ENCODE results near the gene KCND1.
A peak's percentile ranks its signal among the peaks of the same experiment; 100 is the strongest.

The KCND1 gene

DNA sequence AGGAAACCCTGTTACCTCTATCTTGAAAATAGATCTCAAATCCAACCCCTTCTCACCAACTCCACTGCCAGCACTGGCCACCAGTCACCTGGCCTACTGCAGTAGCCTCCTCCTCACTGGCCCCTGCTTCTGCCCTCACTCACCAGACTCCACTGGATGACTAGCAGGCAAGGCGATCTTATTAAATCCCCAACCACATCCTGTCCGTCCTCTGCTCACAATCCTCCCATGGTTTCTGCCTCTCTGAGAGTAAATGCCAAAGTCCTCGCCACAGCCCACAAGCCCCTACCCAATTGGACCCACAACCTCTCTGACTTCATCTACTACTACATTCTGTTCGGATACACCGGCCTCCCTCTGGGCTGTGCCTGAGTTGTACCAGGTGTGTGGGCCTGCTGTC, 47.4 kb downstream of the KCND1 start:
- Histone ChIP-seq H3K27ac (ENCODE audit: low read depth in 2 of 2, low read length in 2 of 2) (no peak overlapping the region), H3K4me1 (ENCODE audit: control insufficient read depth in 2 of 2, insufficient read depth in 2 of 2, low read length in 2 of 2) (peaks cover 0 to 4% of the 10 kb centered on the region in 2 donors), H3K9me3 (ENCODE audit: control insufficient read depth in 2 of 2, low read length in 2 of 2) (no peaks in the 10 kb centered on the region), H3K9ac (ENCODE audit: low read depth in 1 of 2, low read length in 2 of 2) (no peak overlapping the region), H3K36me3 (ENCODE audit: control insufficient read depth in 2 of 2, insufficient read depth in 2 of 2, low read length in 2 of 2) (peaks cover 16 to 34% of the 10 kb centered on the region in 2 donors), H3K27me3 (ENCODE audit: control insufficient read depth in 2 of 2, insufficient read depth in 2 of 2, low read length in 2 of 2) (no peaks in the 10 kb centered on the region), H3K4me3 (ENCODE audit: low read length in 2 of 2) (no peak overlapping the region)

DNA sequence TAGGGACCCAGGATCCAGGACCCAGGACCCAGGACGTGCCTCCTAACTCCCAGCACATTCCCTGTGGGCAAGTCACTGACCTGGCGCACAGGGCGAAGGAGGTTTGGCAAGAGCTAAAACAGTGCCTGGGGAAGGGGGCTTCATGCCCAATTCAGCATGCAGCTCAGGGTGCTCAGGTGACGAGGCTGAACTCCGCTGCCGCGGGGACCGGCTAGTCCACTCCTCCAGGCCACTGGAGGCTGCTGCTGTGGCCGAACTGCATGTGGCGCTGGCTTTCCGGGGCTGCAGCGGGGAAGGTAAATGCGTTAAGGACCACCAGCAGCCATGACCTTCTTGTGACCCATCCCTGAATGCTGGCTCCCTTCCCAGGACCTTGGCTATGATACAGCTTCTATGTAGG, 47.9 kb downstream of the KCND1 start:
- peaks cover 0 to 4% of the 10 kb centered on the region in 2 donors for H3K4me1 ChIP-seq (ENCODE audit: control insufficient read depth in 2 of 2, insufficient read depth in 2 of 2, low read length in 2 of 2)
- peaks cover 16 to 34% of the 10 kb centered on the region in 2 donors for H3K36me3 ChIP-seq (ENCODE audit: control insufficient read depth in 2 of 2, insufficient read depth in 2 of 2, low read length in 2 of 2)
- H3K4me3 ChIP-seq (ENCODE audit: low read length in 2 of 2) = no peak overlapping the region
- no peaks in the 10 kb centered on the region for H3K9me3 ChIP-seq (ENCODE audit: control insufficient read depth in 2 of 2, low read length in 2 of 2)
- H3K27me3 ChIP-seq (ENCODE audit: control insufficient read depth in 2 of 2, insufficient read depth in 2 of 2, low read length in 2 of 2) = no peaks in the 10 kb centered on the region
- H3K27ac ChIP-seq (ENCODE audit: low read depth in 2 of 2, low read length in 2 of 2) = no peak overlapping the region
- no peak overlapping the region for H3K9ac ChIP-seq (ENCODE audit: low read depth in 1 of 2, low read length in 2 of 2)

DNA sequence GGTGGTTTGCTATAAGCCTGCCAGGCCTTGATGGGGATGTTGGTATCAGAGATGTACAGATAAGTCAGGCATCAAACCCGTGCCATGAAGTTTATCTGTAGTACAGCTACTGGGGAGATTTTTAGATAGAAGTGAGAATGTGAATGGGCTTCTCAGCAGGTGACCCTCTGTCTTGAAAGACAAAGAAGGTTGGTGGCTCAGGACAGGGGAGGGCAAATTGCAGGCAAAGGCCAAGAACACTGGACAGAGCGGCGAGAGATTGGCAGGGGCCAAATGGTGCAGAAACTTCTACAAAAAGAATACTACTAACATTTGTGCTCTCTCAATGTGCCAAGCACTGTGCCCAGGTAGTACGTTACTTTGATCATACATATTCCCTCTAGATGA, 50.9 kb downstream of the KCND1 start:
- H3K9ac ChIP-seq (ENCODE audit: low read depth in 1 of 2, low read length in 2 of 2) = peak overlapping the region in 1 of 2 donors; percentile 1
- peaks cover 0 to 4% of the 10 kb centered on the region in 2 donors for H3K4me1 ChIP-seq (ENCODE audit: control insufficient read depth in 2 of 2, insufficient read depth in 2 of 2, low read length in 2 of 2)
- H3K36me3 ChIP-seq (ENCODE audit: control insufficient read depth in 2 of 2, insufficient read depth in 2 of 2, low read length in 2 of 2) = peaks cover 12 to 27% of the 10 kb centered on the region in 2 donors
- no peak overlapping the region for H3K4me3 ChIP-seq (ENCODE audit: low read length in 2 of 2)
- no peaks in the 10 kb centered on the region for H3K27me3 ChIP-seq (ENCODE audit: control insufficient read depth in 2 of 2, insufficient read depth in 2 of 2, low read length in 2 of 2)
- H3K27ac ChIP-seq (ENCODE audit: low read depth in 2 of 2, low read length in 2 of 2) = peak overlapping the region; percentile 18 to 80
- no peaks in the 10 kb centered on the region for H3K9me3 ChIP-seq (ENCODE audit: control insufficient read depth in 2 of 2, low read length in 2 of 2)

DNA sequence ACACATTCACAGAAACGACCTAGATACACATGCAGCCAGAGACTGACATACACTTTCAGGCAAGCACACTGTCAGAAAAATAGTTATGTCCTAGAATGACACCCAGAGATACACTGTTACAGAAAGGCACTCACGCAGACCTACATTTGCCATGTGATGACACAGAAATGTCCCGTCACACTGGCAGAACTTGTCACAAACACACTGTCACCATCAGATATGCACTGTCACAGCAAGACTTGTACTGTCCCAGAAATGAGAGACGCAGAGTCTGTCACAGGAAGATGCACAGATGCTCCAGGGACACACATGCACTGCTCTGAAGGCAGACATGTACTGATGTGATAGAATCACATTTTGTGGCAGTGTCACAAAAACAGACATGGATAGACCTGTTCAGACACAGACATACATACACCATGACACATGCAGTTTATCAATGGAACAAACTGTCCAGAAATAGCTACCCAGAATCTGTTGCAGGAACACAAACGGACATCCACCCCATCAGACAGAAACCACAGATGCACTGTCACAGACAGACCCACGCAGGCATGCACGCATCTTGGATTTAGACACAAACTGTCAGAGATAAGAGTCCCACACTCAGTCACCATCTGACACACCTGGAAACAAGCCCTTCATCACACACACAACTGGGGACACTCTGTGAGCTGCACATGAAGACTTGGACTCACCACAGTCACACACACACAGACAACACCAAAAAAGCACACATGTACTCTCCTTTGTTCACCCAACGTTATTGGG, 51.5 kb downstream of the KCND1 start:
- Histone ChIP-seq H3K36me3 (ENCODE audit: control insufficient read depth in 2 of 2, insufficient read depth in 2 of 2, low read length in 2 of 2) (peaks cover 12 to 28% of the 10 kb centered on the region in 2 donors), H3K4me3 (ENCODE audit: low read length in 2 of 2) (peak overlapping the region in 1 of 2 donors; percentile 77), H3K27me3 (ENCODE audit: control insufficient read depth in 2 of 2, insufficient read depth in 2 of 2, low read length in 2 of 2) (no peaks in the 10 kb centered on the region), H3K9me3 (ENCODE audit: control insufficient read depth in 2 of 2, low read length in 2 of 2) (no peaks in the 10 kb centered on the region), H3K4me1 (ENCODE audit: control insufficient read depth in 2 of 2, insufficient read depth in 2 of 2, low read length in 2 of 2) (peaks cover 0 to 4% of the 10 kb centered on the region in 2 donors), H3K9ac (ENCODE audit: low read depth in 1 of 2, low read length in 2 of 2) (peak overlapping the region in 1 of 2 donors; percentile 1), H3K27ac (ENCODE audit: low read depth in 2 of 2, low read length in 2 of 2) (peak overlapping the region; percentile 42 to 80)

DNA sequence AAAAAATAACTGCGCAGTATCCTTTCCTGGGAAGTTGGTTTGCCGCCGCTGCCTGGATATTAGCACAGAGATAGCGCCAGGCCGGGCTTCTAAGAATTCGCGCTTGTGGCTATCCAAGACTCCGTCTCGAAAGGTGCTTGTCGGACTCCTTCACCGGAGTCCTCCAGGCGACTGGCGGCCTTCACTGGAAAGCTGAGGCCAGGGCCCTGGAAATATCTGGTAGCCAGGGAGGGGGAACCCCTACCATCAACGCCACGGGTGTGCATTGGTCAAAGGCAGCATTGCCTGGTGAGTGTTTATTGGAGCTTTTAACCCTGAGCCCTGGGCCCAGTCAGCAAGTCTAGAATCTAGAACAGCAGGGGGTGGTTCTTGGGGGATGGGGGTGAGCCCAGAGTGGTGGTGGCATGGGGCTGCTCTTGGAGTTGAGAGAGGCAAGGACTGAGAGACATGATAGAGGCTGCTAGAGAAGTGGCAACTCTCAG, 52.2 kb downstream of the KCND1 start:
- peak overlapping the region; percentile 42 to 80 for H3K27ac ChIP-seq (ENCODE audit: low read depth in 2 of 2, low read length in 2 of 2)
- H3K4me1 ChIP-seq (ENCODE audit: control insufficient read depth in 2 of 2, insufficient read depth in 2 of 2, low read length in 2 of 2) = peaks cover 0 to 4% of the 10 kb centered on the region in 2 donors
- peak overlapping the region; percentile 15 to 53 for H3K9ac ChIP-seq (ENCODE audit: low read depth in 1 of 2, low read length in 2 of 2)
- peak overlapping the region; percentile 38 to 77 for H3K4me3 ChIP-seq (ENCODE audit: low read length in 2 of 2)
- H3K36me3 ChIP-seq (ENCODE audit: control insufficient read depth in 2 of 2, insufficient read depth in 2 of 2, low read length in 2 of 2) = peaks cover 14 to 30% of the 10 kb centered on the region in 2 donors
- H3K27me3 ChIP-seq (ENCODE audit: control insufficient read depth in 2 of 2, insufficient read depth in 2 of 2, low read length in 2 of 2) = no peaks in the 10 kb centered on the region
- no peaks in the 10 kb centered on the region for H3K9me3 ChIP-seq (ENCODE audit: control insufficient read depth in 2 of 2, low read length in 2 of 2)

DNA sequence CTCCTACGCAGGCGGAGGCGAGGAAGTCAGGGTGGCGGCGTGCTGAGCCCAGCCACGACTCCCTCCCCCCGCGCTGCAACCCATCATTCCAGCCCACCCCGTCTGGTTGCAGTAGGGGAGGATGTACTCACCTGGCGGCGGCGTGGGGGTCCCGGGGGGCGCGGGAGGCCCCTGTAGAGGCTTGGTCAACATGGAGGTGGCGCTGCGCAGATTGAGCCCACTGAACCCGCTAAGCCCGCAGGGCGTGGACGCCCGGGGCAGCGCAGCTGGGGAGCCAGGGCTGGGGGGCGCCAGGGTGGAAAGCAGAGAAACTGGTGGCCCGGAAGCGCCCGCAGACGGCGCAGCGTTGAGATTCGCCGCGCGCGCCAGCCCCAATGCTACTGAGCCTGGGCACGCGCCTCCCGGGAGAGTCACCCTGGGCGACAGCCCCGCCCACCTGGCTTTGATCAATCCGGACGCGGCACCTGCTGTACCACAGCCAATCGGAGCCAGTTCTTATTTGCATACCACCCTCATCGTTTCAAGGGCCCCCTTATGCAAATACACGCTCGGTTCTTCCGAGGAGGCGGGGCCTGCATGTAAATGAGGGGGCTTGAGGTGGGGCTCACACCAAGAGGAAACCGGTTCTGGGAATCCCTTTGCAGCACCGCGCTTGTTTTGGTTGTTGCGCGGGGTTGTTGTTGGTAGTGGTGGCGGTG, 52.9 kb downstream of the KCND1 start, which contains the start of gene PIM2:
Gene PIM2, minus strand, starts transcription at position 382 of the 698 bp plus-strand sequence. Its CDS starts 190 bp downstream, at position 192.
- Histone ChIP-seq H3K27ac (ENCODE audit: low read depth in 2 of 2, low read length in 2 of 2) (peak within 1 kb of the TSS; percentile 55 to 80), H3K27me3 (ENCODE audit: control insufficient read depth in 2 of 2, insufficient read depth in 2 of 2, low read length in 2 of 2) (no peaks in the 10 kb centered on the region)

DNA sequence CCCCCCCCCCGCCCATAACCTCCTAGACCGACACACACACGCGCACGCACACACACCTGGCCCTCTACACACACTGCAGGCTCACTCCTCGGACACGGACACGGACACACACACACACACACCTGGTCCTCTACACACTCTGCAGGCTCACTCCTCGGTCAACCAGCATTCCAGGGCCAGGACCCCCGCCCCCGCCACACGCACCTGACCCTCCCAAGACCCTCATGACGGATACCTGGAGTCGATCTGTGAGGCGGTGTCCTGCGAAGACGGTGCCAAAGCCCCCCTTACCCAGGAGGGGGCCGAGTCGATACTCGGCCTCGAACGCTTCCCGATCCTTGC, 53.4 kb downstream of the KCND1 start:
- peaks cover 10 to 22% of the 10 kb centered on the region in 2 donors for H3K36me3 ChIP-seq (ENCODE audit: control insufficient read depth in 2 of 2, insufficient read depth in 2 of 2, low read length in 2 of 2)
- peak overlapping the region; percentile 48 to 77 for H3K4me3 ChIP-seq (ENCODE audit: low read length in 2 of 2)
- no peaks in the 10 kb centered on the region for H3K9me3 ChIP-seq (ENCODE audit: control insufficient read depth in 2 of 2, low read length in 2 of 2)
- H3K4me1 ChIP-seq (ENCODE audit: control insufficient read depth in 2 of 2, insufficient read depth in 2 of 2, low read length in 2 of 2) = peaks cover 0 to 7% of the 10 kb centered on the region in 2 donors
- peak overlapping the region; percentile 55 to 79 for H3K27ac ChIP-seq (ENCODE audit: low read depth in 2 of 2, low read length in 2 of 2)
- H3K9ac ChIP-seq (ENCODE audit: low read depth in 1 of 2, low read length in 2 of 2) = peak overlapping the region; percentile 58 to 61
- H3K27me3 ChIP-seq (ENCODE audit: control insufficient read depth in 2 of 2, insufficient read depth in 2 of 2, low read length in 2 of 2) = no peaks in the 10 kb centered on the region

More for the DNA sequence above, 52.9 kb downstream of the KCND1 start, which contains the start of gene PIM2:
- H3K4me3 ChIP-seq (ENCODE audit: low read length in 2 of 2) = peak within 1 kb of the TSS; percentile 48 to 77
- H3K9ac ChIP-seq (ENCODE audit: low read depth in 1 of 2, low read length in 2 of 2) = peak within 1 kb of the TSS; percentile 58 to 61
- no peaks in the 10 kb centered on the region for H3K9me3 ChIP-seq (ENCODE audit: control insufficient read depth in 2 of 2, low read length in 2 of 2)
- H3K4me1 ChIP-seq (ENCODE audit: control insufficient read depth in 2 of 2, insufficient read depth in 2 of 2, low read length in 2 of 2) = peaks cover 0 to 7% of the 10 kb centered on the region in 2 donors
- peaks cover 15 to 27% of the 10 kb centered on the region in 2 donors for H3K36me3 ChIP-seq (ENCODE audit: control insufficient read depth in 2 of 2, insufficient read depth in 2 of 2, low read length in 2 of 2)

DNA sequence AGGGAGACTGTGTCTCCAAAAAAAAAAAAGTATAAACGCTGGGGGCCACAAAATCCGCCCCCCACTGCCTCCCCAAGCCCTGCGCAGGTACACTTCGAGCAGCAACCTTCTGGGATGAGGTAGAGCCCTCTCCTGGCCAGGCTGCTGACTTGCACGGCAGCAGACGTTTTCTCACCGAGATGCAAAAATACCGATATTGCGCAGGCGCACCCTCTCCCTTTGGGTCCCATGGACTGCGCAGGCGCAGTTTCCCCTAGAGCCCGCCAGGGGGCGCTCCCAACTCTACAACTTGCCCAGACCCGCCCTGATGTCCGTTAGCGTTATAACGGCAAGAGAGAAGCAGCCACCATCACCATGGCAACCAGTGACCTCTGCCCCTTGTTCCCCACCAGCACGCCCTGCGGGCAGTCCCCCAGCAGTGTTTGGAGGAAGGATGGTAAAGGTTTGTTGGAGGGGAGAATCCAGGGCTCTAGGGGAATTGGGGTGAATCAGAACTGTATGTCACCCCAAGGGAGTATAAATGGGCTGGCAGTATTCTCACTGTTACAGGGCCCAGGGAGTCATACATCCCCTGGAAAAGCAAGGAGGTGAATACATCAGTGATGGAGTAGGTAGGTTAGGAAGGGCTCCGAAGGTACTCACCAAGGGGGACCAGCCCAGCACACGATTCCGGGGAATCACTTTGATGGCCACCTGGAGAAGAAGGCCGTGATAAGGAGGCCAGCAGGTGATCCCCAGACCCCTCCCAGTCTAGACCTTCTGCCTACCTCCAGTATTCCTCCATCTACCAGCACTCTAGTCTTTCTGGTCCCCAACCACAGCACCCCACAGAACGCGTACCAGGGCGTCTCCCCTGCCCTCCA, 54.3 kb downstream of the KCND1 start:
- no peaks in the 10 kb centered on the region for H3K9me3 ChIP-seq (ENCODE audit: control insufficient read depth in 2 of 2, low read length in 2 of 2)
- H3K27ac ChIP-seq (ENCODE audit: low read depth in 2 of 2, low read length in 2 of 2) = peak overlapping the region; percentile 19 to 62

DNA sequence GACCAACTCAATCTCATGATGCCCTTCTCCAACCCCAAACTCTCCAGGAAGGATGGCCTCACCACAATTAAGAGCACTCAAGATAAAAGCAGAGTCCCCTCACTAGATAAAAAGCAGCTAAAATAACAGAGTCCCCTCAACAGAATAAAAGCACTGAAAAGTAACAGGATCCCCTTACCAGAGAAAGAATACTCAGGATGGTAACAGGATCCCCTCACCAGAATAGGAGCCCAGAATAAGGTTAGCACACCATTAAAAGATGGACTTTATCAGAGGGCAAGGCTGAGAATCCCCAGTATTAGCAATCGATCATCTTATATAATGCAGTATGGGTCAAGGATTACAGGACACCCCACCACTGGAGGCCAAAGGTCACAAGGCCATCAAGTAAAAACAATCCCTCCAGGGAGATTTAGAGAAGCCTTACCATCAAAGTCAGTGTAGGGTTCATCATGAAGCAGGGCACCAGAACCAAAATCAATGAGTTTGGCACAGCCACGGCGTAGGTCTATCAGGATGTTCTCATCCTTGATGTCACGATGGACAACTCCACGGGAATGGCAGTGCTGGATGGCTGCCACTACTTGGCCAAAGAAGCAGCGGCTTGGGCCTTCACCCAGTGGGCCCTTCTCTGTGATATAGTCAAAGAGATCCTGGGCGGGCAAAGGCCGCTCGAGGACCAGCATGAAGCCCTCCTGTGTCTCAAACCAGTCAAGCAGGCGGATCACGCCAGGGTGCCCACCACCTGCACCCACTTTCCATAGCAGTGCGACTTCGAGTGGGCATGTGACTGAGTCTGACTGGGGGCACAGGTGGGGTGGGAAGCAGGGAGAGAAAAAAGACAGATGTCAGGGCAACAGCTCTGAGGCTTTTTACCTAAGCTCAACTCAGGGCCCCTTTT, 56.8 kb downstream of the KCND1 start:
- peaks cover 9 to 13% of the 10 kb centered on the region in 2 donors for H3K36me3 ChIP-seq (ENCODE audit: control insufficient read depth in 2 of 2, insufficient read depth in 2 of 2, low read length in 2 of 2)
- no peaks in the 10 kb centered on the region for H3K9me3 ChIP-seq (ENCODE audit: control insufficient read depth in 2 of 2, low read length in 2 of 2)
- peak overlapping the region in 1 of 2 donors; percentile 35 for H3K4me3 ChIP-seq (ENCODE audit: low read length in 2 of 2)
- H3K4me1 ChIP-seq (ENCODE audit: control insufficient read depth in 2 of 2, insufficient read depth in 2 of 2, low read length in 2 of 2) = peaks cover 5 to 21% of the 10 kb centered on the region in 2 donors
- no peak overlapping the region for H3K27ac ChIP-seq (ENCODE audit: low read depth in 2 of 2, low read length in 2 of 2)
- H3K9ac ChIP-seq (ENCODE audit: low read depth in 1 of 2, low read length in 2 of 2) = no peak overlapping the region
- no peaks in the 10 kb centered on the region for H3K27me3 ChIP-seq (ENCODE audit: control insufficient read depth in 2 of 2, insufficient read depth in 2 of 2, low read length in 2 of 2)

More for the DNA sequence above, 54.3 kb downstream of the KCND1 start:
- H3K36me3 ChIP-seq (ENCODE audit: control insufficient read depth in 2 of 2, insufficient read depth in 2 of 2, low read length in 2 of 2) = peaks cover 9 to 16% of the 10 kb centered on the region in 2 donors
- no peaks in the 10 kb centered on the region for H3K27me3 ChIP-seq (ENCODE audit: control insufficient read depth in 2 of 2, insufficient read depth in 2 of 2, low read length in 2 of 2)
- peak overlapping the region; percentile 48 to 77 for H3K4me3 ChIP-seq (ENCODE audit: low read length in 2 of 2)
- peak overlapping the region; percentile 21 to 35 for H3K9ac ChIP-seq (ENCODE audit: low read depth in 1 of 2, low read length in 2 of 2)
- H3K4me1 ChIP-seq (ENCODE audit: control insufficient read depth in 2 of 2, insufficient read depth in 2 of 2, low read length in 2 of 2) = peaks cover 5 to 12% of the 10 kb centered on the region in 2 donors
